Progenitor cell of endocrine pancreas (in vitro differentiated cells): ENCODE data around the gene TPCN1. TPM values are rescaled to one million over a fixed set of nuclear protein-coding genes. Genes with fewer than 3 reads are reported as not detected.

Source experiments
- DNase-seq: peaks from one replicate; pipeline ENCODE4 v3.0.0; 2021; ENCODE audit warnings: low spot score; ENCODE audit not compliant: unreplicated experiment
- H3K27ac Mint-ChIP-seq: 2 replicates; pipeline ENCODE4 v1.8.0; 2021; ENCODE audit warnings: mild to moderate bottlenecking, moderate library complexity, mixed read lengths
- H3K27me3 Mint-ChIP-seq: 2 replicates; pipeline ENCODE4 v1.8.0; 2021; ENCODE audit warnings: mixed read lengths
- H3K36me3 Mint-ChIP-seq: 2 replicates; pipeline ENCODE4 v1.8.0; 2022; ENCODE audit warnings: mixed read lengths; ENCODE audit not compliant: insufficient read depth
- H3K4me1 Mint-ChIP-seq: 2 replicates; pipeline ENCODE4 v1.8.0; 2021; ENCODE audit warnings: low read depth, mixed read lengths
- H3K4me3 Mint-ChIP-seq: 2 replicates; pipeline ENCODE4 v1.8.0; 2021; ENCODE audit warnings: low read depth, mild to moderate bottlenecking, moderate library complexity, mixed read lengths
- H3K9me3 Mint-ChIP-seq: 2 replicates; pipeline ENCODE4 v1.8.0; 2021; ENCODE audit warnings: low read depth, mixed read lengths
- total RNA-seq: library from RNA; stranded (reverse); gene quantifications from 2 replicates; pipeline ENCODE4 v1.2.1, GENCODE V29; 2021
- TF ChIP-seq, protein P1 (sequence below): fragments of 200-600 bp; sonication (generic); IDR thresholded peaks from one replicate; pipeline ENCODE4 v1.5.0; 2021; ENCODE audit warnings: antibody characterized with exemption, mild to moderate bottlenecking; ENCODE audit not compliant: unreplicated experiment

Gene TPCN1
- total RNA-seq, 1 donor from 2014 or later = 34.1 TPM

GRCh38 chr12:113328368-113328889 is 107.2 kb downstream of the TPCN1 start:
- DNase-seq = no peak
- Mint-ChIP-seq H3K27ac (no peak overlapping the region), H3K9me3 (no peaks in the 10 kb centered on the region), H3K36me3 (peaks cover 11% of the 10 kb centered on the region), H3K4me3 (no peak overlapping the region), H3K4me1 (no peaks in the 10 kb centered on the region), H3K27me3 (peaks cover 8% of the 10 kb centered on the region)
- TF ChIP-seq, protein P1, sequence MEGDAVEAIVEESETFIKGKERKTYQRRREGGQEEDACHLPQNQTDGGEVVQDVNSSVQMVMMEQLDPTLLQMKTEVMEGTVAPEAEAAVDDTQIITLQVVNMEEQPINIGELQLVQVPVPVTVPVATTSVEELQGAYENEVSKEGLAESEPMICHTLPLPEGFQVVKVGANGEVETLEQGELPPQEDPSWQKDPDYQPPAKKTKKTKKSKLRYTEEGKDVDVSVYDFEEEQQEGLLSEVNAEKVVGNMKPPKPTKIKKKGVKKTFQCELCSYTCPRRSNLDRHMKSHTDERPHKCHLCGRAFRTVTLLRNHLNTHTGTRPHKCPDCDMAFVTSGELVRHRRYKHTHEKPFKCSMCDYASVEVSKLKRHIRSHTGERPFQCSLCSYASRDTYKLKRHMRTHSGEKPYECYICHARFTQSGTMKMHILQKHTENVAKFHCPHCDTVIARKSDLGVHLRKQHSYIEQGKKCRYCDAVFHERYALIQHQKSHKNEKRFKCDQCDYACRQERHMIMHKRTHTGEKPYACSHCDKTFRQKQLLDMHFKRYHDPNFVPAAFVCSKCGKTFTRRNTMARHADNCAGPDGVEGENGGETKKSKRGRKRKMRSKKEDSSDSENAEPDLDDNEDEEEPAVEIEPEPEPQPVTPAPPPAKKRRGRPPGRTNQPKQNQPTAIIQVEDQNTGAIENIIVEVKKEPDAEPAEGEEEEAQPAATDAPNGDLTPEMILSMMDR = no peak

GRCh38 chr12:113329022-113329790 is 107.9 kb downstream of the TPCN1 start:
- Mint-ChIP-seq H3K36me3 (peaks cover 11% of the 10 kb centered on the region), H3K9me3 (no peaks in the 10 kb centered on the region), H3K4me3 (no peak overlapping the region), H3K27me3 (peaks cover 13% of the 10 kb centered on the region), H3K4me1 (no peaks in the 10 kb centered on the region), H3K27ac (no peak overlapping the region)
- no peak for DNase-seq
- TF ChIP-seq, protein P1 = no peak

DNA sequence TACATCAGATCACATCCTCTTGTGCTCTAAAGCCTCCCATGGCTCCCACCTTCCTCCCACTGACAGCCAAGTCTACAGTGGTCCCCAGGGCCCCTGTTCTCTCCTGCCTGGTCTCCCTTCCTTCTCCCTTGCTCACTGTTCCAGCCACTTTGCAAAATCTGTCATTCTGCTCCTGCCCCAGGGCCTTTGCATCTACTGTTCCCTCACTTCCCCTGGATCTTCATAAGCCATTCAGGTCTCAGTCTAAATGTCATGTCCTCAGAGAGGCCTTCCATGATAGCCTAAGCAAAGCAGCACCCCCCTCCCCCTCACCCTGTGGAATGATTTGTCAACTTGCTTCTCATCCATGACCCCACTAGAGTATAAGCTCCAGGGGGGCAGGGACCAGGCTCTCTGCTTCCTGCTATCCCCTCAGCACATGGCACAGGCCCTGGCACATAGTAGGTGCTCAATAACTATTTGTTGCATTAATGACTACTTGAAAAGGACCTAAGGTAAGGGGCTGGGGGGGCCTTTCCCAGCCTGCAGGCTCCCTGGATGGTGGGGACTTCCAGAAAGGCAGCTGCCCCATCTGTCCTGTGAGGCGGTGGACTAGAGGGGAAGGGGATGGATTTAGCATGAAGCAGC is 108.6 kb downstream of the TPCN1 start:
- Mint-ChIP-seq H3K4me1 (no peaks in the 10 kb centered on the region), H3K4me3 (no peak overlapping the region), H3K27ac (no peak overlapping the region), H3K9me3 (no peaks in the 10 kb centered on the region), H3K36me3 (peaks cover 11% of the 10 kb centered on the region), H3K27me3 (peaks cover 19% of the 10 kb centered on the region)
- TF ChIP-seq, protein P1 = no peak
- DNase-seq = no peak

DNA sequence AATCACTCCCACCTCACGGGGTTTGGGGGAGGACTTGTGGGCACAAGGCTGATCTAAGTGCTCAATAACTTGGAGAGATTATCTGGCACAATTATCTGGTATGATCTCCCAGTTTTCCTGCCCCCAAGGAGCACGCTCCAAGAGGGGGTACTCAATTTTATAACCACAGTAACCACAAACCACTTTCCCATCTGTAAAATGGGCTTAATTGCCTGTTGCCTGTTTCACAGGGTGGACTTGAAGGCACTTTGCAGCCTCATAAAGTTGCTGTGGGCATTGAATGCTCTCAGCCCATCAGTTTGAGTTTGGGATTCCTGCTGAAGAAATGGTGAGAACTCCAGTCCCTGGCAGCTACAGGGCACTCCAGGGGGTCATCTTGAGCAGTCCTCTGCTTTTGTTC is 109.2 kb downstream of the TPCN1 start:
- H3K4me3 Mint-ChIP-seq = no peak overlapping the region
- peaks cover 11% of the 10 kb centered on the region for H3K36me3 Mint-ChIP-seq
- peaks cover 19% of the 10 kb centered on the region for H3K27me3 Mint-ChIP-seq
- TF ChIP-seq, protein P1 = no peak
- DNase-seq = no peak
- no peak overlapping the region for H3K27ac Mint-ChIP-seq
- H3K4me1 Mint-ChIP-seq = peaks cover 2% of the 10 kb centered on the region
- H3K9me3 Mint-ChIP-seq = no peaks in the 10 kb centered on the region

DNA sequence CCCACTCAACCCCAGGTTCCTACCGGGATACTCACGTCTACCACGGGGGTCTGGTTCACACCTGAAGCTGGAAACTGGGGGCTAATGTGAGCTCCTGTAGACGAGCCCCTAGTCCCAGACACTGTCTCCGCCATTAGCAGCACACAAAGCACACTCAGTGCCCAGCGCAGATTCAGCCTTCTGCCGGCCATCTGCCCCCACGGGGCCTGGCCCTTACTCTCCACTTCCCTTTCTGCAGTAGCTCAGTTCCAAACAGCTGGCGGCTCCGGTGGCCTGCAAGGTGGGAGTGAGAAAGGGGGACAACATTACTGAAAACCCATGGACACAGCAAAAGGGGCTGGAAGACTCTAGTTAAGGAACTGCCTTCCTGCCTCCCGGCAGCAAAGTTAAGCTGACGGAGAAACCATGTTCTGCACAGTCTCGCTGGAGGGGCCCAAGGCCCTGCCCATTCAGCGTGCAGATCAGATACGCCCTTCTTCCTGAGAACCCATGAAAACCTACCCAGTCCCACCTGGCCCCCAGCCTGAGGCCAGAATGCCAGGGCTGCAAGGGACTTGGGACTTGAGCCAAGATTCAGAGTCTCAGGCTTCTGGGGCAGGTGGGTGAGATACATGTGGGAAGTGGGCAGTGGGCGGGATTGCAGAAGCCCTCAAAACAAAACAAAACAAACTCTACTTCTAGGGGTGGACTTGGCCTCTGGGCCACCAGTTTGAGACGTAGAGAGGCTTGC is 111.6 kb downstream of the TPCN1 start:
- TF ChIP-seq, protein P1 = no peak
- Mint-ChIP-seq H3K36me3 (peaks cover 11% of the 10 kb centered on the region), H3K9me3 (no peaks in the 10 kb centered on the region), H3K4me3 (no peak overlapping the region), H3K4me1 (peaks cover 2% of the 10 kb centered on the region), H3K27ac (no peak overlapping the region), H3K27me3 (peaks cover 33% of the 10 kb centered on the region)
- no peak for DNase-seq
